Stimulated activated CD8-positive, alpha-beta memory T cell treated with anti-CD3 and anti-CD28 coated beads, Interleukin-15, amount 100 ng/mL, for 48 hours (primary cell): ENCODE measurements around the gene NRG3.

Experiments used
- DNase-seq, 2 donors: peaks; one replicate each; pipeline ENCODE4 v3.0.0-alpha.2; 2020; ENCODE audit warnings: low read depth in 2 of 2

Gene NRG3

DNA sequence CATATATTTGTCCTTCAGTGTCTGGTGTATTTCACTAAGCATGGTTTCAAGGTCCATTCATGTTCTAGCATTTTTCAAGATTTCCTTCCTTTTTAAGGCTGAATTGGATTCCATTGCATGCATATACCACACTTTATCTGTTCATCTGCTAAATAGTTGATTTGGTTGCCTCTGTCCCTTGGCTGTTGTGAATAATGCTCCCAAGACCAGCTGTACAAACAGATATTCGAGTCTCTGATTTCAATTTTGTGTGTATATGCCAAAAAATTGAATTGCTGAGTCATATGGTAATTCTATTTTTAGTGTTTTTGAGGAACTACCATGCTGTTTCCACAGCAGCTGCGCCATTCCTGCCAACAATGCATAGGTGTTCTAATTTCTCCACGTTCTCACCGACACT is 216.4 kb downstream of the NRG3 start:
- DNase-seq = no peak

DNA sequence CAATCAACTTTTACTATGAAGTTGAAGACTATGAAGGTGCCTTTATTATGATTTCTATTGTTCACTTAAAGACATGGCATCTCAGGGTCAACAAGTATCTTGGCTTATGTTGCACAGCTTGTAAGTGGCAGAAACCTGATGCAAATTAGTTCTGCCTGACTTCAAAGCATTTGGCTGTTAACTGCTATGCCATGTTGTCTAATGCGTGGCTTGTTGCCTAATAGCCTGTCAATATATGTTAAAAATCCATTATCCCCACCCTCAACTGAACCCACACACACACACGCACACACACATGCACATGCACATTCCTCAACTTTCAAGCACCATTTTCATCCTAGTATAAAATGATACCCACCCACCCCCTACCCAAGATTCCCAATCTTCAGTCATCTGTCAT is 217.1 kb downstream of the NRG3 start:
- DNase-seq = no peak

DNA sequence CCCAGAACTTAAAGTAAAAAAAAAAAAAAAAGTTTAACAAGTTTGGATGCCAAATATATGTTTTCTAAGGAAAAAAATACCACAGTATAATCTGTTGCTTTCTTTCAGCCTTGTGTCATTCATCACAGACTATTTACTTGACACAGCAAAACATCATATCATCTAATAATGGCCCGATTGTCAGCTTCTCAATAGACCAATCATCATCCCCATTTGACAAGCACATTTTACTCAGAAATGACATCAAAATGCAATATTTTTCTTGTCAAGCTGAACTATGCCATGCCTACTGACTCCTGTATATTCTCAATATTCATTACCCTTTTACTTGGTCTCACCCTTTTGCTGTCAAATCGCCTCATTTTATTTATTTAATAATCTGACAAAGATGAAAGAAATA is 249.7 kb downstream of the NRG3 start:
- no peak for DNase-seq

DNA sequence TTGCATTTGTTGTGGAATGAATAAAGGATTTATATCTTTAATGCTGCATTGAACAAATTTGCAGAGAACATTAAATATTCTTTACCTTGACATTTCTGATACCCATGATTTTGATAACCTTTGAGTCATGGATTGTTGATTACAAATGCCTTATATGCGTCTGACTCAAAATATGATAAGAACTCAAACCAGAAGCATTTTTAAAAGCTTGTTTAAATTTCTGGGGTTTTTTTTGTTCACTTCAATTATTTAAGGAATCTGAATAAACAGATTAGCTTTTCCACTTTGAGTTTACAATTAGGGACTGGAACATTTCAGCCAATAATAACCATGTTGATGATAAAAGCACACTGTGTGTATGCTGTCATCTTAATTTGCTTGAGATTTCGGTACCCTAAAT is 253.5 kb downstream of the NRG3 start:
- DNase-seq = no peak

DNA sequence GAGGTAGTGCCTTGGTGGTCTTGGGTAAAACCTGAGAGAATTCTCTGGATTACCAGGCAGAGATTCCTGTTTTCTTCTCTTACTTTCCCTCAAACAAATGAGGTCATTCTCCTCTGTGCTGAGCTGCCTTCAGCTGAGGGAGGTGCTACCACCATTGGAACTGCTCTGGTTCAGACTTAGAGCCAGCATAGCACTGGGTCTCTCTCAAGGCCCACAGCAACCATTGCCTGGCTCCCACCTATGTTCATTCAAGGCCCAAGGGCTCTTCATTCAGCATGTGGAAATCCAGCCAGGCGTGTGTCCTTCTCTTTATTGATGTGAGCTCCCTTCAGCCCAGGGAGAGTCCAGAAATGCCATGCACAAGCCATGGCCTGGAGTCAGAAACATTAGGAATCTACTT is 261.1 kb downstream of the NRG3 start:
- DNase-seq = no peak

DNA sequence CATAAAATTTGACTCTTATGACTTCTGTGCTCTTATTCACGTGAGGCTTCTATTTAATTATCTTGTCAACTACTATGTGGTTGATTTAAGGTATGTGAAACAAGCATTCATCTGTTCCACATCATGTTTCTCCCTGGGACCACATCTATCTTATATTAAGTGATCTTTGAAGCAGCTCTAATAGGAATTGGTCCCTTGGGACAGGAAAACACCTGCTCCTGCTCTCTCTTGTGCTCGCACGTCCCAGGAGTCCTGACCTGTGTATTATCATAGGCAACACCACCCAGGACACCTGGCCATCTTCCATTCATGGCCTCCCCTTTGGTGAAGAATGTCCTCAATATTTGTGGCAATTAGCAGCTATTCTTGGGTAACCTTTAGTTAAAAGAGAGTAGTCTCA is 269.2 kb downstream of the NRG3 start:
- DNase-seq = no peak

DNA sequence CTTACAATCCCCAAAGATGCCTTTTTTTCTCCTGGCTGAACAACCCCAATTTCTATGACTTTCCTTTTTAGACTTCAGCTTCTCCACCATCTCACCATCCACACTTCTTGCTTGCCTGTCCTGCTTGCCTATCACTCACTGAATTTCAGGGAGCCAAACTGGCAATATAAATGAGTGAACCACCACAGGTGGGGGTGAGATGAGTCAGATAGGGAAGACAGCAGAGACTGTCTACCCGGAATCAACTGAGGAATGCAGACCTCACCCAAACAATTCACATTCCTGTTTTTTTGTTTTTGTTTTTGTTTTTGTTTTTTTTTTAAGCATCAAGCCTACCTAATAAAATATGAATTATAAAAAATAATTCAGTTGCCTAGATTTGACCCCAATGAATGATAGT is 273.8 kb downstream of the NRG3 start:
- DNase-seq = no peak

DNA sequence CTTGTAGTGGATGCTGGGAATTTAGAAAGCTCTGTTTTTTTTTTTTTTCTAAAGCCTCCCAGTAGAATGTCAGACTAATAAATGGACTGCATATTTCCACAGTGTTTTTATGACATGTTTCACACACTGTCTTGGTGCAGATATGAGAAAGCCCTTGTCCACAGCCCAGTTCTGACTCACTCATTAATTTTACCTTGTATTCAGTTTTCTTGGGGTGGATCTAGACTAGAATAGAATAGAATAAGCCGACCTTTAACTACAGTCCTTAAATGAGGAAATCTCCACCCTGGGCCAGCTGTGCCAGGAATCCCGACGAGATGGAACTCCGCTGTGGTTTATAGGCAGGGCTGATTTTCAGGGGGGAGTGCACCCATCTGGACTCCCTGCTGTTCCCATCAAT is 274.7 kb downstream of the NRG3 start:
- DNase-seq = no peak

DNA sequence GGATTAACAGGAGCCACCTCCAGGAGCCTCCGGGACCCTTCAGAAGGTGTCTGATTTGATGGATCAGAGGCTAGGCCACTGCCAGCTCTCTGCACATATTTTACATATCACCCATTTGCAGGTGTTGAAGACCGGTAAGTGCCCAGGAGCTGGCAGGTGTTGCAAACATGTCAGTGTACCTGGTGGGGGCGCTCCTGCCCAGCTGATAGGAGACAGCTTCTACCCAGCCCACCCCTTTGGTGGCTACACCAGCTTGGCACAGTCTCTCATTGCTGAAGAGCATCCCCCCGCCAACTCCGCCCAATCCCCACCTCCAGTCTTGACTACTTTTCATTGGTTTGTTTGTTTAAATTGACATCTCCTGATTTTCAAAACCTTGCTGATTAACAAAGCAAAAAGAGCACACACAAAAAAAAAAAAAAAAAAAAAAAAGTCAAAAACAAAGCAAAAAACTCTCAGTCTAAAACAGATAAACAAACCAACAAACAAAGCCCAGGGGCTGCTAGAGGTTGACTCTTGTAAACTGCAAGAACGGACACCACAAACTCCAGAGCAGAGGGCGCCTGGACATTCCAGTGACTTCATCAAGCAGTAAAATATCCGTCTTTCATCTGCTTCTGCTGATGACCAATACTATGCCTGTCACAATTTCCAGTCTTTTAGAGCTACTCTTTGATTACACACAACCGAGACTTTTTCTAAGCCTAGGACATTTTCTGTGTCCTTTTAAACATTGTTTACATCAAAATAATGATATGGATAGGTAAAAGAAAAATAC is 275.3 kb downstream of the NRG3 start:
- no peak for DNase-seq

DNA sequence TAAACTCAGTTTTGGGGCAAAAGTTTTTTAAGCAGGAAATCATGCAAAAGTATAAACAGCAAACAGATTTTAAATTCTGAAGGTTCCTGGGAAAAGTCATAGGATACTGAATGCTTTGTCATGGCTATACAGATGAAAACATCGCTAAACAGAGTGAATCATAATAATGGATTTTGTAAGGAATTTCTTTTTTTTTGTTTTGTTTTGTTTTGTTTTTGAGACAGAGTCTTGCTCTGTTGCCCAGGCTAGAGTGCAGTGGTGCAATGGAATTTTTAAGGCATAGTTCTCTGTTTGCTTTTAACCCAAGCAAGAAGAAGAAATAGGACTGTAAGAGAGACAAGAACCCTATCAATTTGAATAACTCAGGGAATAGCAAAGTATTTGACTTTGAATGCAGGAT is 285.3 kb downstream of the NRG3 start:
- no peak for DNase-seq

DNA sequence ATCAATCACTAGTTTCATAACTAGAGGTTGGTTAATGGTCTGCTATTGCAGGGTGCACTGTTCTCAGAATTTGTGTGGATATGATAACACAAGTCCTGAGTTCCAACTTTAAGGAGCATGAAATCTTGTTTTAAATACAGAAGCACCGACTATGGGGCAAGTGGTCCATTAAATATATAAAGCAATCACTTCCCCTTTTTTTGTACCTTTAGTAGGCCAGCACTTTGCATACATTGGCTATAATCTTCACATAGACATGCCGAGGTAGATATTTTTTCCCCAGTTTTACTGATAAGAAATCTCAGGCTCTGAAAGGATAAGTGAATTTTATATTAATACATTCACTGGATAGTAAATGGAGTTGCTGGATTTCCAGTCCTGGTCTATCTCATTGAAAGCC is 286.3 kb downstream of the NRG3 start:
- DNase-seq = no peak

DNA sequence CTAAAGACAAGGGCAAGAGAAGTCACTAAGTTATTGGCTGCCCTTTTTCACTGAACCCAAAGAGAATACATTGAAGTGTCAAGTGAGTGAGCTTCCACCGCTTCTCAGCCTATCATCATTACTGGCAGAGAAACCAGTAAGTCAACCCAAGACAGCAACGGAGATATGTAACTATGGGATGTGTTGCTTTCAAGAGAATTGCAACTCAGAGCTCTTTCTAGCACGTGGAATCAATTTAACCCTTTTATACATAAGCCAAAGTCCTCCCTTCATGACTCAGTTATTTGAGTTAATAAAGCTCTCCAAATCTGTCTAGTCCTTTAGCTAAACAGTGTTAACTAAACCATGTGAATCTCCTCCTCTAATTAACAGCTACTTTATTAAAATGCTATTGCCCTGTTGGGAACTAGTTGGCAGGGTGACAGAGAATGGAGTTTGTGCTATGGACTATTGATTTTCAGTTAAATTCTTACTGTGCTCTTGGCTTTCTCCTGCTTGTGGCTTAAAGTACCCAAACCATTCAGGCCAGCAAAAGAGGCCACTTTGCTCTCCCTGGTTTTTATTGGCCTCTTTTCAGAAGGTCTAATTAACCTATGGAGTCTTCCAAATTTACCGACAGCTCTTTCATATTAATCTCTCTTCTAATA is 287.7 kb downstream of the NRG3 start:
- no peak for DNase-seq

DNA sequence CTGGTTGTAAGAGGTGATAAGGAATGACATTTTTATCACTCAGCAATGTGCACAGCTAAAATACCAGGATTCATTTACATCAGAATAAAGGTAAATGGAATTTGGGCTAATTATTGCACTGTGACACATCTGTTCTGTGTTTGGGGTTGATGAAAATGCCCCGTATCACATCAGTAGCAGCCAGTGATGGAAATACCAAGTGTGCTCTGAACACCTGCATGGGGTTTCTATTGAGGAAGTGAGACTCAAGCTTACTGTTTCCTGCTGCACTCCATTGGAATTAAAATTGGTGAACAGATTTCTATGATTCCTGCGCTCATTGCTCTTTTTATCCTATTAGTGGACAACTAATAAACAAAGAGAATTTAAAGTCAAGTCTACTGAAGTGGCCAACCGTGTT is 296.9 kb downstream of the NRG3 start:
- DNase-seq = no peak

DNA sequence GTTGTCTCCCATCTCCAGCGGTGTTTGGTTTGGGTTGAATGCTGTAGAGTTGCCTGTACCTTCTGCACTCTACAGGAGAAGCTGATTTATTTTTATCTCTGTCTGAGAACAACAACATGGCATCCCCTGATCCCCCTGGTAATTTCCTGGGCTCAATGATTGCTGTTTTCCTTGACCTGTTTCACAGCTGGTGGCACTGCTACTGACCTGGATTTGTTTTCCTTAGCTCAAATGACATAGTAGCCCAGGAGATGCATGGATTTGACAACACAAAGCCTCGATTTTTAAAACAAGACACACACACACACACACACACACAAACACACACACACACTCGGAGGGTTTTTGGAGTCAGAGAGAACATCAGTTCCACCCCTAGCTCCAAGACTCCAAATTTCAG is 301.6 kb downstream of the NRG3 start:
- no peak for DNase-seq

DNA sequence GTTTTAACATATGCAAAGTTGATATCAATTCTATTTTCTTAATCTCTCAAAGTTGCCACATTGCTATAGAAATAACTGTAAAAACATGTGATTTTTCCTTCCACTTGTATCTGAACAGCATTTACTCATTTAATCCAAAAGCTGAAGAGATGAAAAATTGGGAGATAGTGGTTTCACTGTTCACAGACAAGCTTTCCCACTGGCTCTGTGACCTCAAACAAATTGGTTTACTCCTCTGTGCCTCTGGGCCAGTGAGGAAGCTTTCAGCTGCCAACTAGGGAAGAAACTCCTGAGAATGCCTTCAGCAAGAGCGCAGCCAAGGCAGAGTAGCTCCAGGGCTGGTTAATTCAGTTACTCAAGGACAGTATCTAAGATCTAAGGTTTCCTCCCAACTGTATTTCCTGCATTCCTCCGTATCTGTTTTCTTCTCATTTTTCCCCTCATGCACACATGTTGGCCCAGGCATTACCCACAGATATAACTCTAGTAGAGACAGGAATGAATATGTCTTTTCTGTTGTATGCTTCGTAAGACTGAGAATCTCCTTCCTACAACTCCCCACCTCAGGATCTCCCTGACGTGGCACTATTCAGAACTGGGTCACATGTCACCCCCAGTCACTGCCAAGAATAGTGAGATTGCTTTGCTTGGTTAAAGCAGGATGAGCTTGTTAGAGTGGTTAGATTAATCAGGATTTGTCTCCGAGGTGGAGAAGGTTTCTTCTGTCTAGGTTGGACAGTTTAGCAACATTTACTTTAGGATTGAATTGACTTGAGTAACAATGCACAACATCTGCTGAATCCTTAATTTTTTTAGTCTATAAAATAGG is 315.7 kb downstream of the NRG3 start:
- DNase-seq = no peak

DNA sequence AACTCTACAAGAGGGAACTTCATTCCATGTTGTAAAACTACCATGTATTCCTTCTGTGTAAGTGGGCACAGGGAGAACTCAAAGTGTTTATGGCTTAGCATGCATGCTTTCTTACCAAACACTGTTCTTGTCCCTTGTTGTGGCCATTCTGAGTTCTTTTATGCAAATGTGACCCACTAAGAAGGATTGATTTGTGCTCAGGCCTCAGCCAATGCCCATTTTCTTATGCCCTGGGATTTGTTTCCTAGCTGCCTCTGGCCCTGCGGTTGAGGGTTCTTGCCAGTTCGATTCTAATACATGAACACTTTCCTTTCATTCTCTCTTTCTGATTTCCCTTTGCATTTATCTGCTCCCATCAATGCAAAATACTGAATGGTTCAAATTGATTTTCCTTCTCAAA is 316.7 kb downstream of the NRG3 start:
- no peak for DNase-seq

DNA sequence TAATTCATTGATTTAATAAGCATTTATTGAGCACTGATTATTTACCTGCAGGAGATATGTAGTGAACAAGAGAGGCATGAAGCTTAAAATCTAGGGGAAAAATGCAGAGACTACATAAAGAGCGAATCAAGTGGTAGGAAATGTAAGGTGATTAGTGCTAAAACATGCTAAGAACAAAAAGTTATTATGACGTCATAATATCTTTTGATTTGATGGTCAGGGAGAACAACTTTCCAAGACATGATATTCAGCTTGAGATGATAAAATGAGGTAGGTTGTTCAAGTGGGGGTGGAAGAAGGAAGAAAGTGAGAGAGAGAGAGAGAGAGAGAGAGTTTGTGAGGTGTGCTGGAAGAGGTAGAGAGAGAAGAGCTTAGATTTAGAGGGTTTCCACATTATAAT is 317.7 kb downstream of the NRG3 start:
- no peak for DNase-seq

DNA sequence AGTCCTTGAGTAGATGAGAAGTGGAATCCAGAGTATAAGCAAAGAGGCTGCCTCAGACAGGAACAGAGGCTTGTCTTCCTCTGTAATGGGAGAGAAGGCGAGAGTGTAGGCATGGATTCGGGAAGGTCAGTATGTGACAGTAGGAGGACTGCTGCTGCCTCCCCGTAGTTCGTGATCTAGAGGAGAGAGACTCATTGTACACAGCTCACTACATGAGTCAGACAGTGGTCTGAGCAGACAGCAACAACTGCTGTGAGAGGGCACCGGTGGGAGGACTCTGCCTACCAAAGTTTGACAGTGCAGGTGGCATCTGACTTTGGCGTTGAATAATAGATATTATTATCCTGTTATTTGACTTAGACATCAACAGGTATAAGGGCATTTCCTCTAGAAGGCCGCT is 319.4 kb downstream of the NRG3 start:
- no peak for DNase-seq

DNA sequence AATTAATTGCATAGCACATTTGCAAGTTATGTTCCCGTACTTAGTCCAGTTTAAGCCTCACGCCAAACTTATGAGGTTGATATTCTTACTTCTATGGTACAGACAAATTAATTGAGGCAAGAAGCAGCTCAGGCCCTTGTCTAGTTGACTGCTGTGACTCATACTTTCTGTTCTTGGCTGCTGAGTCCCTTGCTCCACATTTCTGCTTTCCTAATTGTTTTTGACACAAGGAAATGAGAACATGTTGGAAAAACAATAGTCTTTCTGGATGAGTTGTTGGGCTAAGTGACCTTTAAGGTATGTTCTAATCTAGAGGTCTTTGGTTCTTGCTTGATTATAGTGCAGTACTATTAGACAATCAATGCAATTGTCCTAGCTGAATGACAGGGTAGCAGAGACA is 331.8 kb downstream of the NRG3 start:
- DNase-seq = no peak

DNA sequence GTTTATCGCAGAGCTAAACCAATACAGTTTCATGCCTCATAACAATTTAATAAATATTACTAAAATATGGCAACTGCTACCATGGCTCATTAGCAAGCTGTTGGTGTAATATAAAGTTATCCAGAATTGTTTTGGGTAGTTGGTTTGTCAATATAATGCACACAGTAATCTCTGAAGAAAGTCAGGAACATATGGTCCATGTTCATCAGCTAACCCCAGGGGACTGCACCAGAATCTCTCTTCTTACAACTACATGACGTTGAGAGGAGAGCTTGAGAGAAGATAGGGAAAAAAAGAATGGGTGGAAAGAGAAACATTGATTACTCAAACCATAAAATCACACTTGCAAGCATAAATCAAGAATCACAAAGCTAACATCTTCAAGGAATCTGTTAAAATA is 333.7 kb downstream of the NRG3 start:
- no peak for DNase-seq

DNA sequence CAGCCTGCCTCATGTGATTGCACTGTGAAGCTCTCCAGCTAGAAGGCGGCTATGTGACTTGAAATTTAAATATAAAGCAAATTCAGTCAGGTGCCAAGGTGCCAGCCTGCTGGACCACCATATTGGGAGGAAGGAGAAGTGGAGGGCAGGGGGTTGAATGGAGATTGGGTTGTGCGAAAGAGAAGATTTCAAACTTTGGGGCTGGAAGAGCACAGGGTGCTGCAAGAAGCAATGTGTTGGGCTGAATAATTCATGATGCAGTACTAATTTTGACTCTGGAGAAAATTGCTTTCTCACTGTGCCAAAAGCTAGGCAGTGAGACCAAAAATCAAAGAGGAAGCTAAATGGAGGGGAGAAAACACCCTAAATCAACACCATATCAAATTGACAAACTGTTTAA is 335.3 kb downstream of the NRG3 start:
- DNase-seq = no peak

DNA sequence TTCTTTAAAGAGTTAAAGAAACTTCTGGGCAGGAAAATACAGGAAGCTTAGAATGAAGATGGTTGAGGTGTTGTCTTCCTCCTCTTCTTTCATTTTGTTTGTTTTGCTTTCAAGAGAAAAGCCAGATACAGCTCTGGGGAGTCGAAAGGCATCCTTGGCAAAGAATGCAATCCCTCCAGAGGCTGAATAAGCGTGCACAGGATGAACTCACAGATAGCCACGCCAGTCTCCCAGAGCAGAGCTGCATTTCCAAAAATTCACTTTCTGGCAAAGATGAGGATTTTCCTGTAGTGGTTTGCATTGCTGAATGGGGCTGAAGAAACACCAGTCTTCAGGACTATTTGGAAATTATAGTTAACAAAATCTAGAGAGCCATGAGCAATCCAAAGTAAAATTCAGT is 336.4 kb downstream of the NRG3 start:
- no peak for DNase-seq

DNA sequence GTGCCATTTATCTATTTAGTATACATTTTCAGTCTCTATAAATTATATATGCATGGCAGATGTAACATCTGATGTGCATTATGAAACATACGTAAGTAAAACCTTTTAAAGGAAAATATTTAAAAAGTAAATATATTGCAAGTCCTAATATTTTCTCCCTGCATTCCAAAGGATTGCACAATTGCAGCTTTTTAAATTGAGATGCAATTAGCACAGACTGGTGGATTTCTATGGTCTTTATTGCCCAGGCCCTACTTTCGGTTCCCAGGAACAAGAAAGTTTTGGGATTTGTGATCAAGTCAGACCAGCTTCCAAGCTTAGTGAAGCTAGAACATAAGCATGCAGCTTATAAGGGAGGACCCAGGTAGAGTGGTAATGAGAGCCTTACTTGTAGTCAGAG is 337.8 kb downstream of the NRG3 start:
- no peak for DNase-seq
